Measurements from ENCODE around the gene UST.

The UST gene

GRCh38 chr6:149063468-149063867 lies 316.6 kb downstream of the UST start:
- DNase-seq (ENCODE audit: low read depth), result no peak

GRCh38 chr6:149064001-149064659 lies 317.3 kb downstream of the UST start:
- no peak for DNase-seq (ENCODE audit: low read depth)

GRCh38 chr6:149064660-149065015 lies 317.8 kb downstream of the UST start:
- DNase-seq (ENCODE audit: low read depth), result no peak

- DNase-seq (ENCODE audit: low read depth), result no peak
Measured at GRCh38 chr6:149065121-149065520, 318.3 kb downstream of the UST start.

GRCh38 chr6:149065658-149066556 lies 319.1 kb downstream of the UST start:
- DNase-seq (ENCODE audit: low read depth), result no peak

- no peak for DNase-seq (ENCODE audit: low read depth)
Measured at GRCh38 chr6:149071997-149072396, 325.2 kb downstream of the UST start.

- DNase-seq (ENCODE audit: low read depth), result no peak
Measured at GRCh38 chr6:149074832-149075258, 328.0 kb downstream of the UST start.

GRCh38 chr6:149075616-149076354 lies 329.0 kb downstream of the UST start:
- DNase-seq (ENCODE audit: low read depth), result no peak

GRCh38 chr6:149076355-149076734 lies 329.5 kb downstream of the UST start:
- DNase-seq (ENCODE audit: low read depth), result no peak

- DNase-seq (ENCODE audit: low read depth), result no peak
Measured at GRCh38 chr6:149077208-149077607, 330.4 kb downstream of the UST start.

- DNase-seq (ENCODE audit: low read depth), result no peak
Measured at GRCh38 chr6:149078211-149078782, 331.5 kb downstream of the UST start.

GRCh38 chr6:149079456-149079855 lies 332.6 kb downstream of the UST start:
- DNase-seq (ENCODE audit: low read depth), result no peak

- no peak for DNase-seq (ENCODE audit: low read depth)
Measured at GRCh38 chr6:149079911-149080491, 333.2 kb downstream of the UST start.

- no peak for DNase-seq (ENCODE audit: low read depth)
Measured at GRCh38 chr6:149080511-149080910, 333.7 kb downstream of the UST start.

- no peak for DNase-seq (ENCODE audit: low read depth)
Measured at GRCh38 chr6:149081281-149081680, 334.5 kb downstream of the UST start.

- DNase-seq (ENCODE audit: low read depth), result peak; percentile 57
Measured at GRCh38 chr6:149082320-149082719, 335.5 kb downstream of the UST start.

- DNase-seq (ENCODE audit: low read depth), result no peak
Measured at GRCh38 chr6:149084026-149084425, 337.2 kb downstream of the UST start.

GRCh38 chr6:149084808-149085556 lies 338.2 kb downstream of the UST start:
- DNase-seq (ENCODE audit: low read depth), result no peak

- no peak for DNase-seq (ENCODE audit: low read depth)
Measured at GRCh38 chr6:149085557-149085938, 338.7 kb downstream of the UST start.

- DNase-seq (ENCODE audit: low read depth), result no peak
Measured at GRCh38 chr6:149086363-149086762, 339.5 kb downstream of the UST start.

- DNase-seq (ENCODE audit: low read depth), result no peak
Measured at GRCh38 chr6:149087898-149088297, 341.1 kb downstream of the UST start.

Data from stimulated activated CD8-positive, alpha-beta memory T cell treated with anti-CD3 and anti-CD28 coated beads, Interleukin-12 subunit alpha, Interleukin-12 subunit beta, amount 100 ng/mL, for 4 hours (primary cell).